SU-DHL-6 (cell line): ENCODE data around the gene SMPDL3A.

Experiments used
- CTCF ChIP-seq: fragments of 200-600 bp; sonication (generic); IDR thresholded peaks from one replicate; pipeline ENCODE4 v1.5.1; 2017; ENCODE audit warnings: antibody characterized with exemption, mild to moderate bottlenecking, low read length, moderate library complexity; ENCODE audit not compliant: insufficient read depth, poor library complexity, severe bottlenecking
- EZH2phosphoT487 ChIP-seq: fragments of 200-600 bp; sonication (generic), shearing (Covaris generic); conservative IDR thresholded peaks from 2 replicates; pipeline ENCODE4 v1.6.1; 2018; ENCODE audit warnings: mild to moderate bottlenecking, antibody characterized with exemption, low read length, moderate library complexity, mixed read lengths

DNA sequence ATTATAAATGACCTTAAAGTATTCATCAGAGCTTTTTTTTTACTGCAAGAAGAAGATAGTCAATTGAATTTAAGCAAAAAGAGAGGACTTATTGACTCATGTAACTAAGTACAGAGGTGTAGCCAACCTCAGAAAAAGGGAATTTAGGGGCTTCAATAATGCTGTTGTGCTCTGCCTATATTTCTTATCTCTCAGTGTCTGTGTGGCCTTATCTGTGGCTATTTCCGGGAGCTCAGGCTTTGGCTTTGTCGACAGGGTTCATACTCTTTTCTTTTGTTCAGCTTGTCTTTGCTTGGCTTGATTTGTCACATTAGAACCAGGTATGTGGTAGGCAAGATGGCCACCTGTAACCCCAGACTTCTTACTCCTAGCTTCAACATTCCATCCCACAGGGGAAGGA, 48.1 kb upstream of the SMPDL3A start:
- no peak for TF ChIP-seq CTCF
- TF ChIP-seq EZH2phosphoT487 = no peak
